ENCODE data around the gene TNK2.

DNA sequence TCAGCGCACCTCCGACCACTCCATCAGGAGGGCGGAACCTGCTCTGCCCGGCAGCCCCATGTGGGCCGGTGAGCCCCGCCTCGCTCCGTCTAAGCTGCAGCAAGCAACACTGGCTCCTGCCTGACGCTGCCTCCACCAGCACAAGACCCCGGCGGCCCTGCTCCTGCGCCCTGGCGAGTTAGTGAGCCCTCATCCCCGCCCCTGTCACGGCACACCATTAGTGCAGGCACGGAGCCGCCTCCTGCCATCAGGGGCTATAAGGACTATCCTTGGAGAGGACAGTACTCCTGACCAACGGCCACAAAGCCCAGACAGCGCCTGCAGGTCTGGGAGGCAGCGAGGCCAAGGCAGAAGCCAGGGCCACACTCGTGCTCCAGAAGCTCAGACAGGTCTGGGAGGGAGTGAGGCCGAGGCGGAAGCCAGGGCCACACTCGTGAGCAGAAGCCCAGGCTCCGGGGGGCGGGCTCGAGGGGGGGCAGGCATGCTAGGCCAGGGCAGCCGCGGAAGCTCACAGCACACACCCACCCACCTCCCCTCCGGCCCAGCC is 39.4 kb downstream of the TNK2 start:
- TF ChIP-seq, protein P1, sequence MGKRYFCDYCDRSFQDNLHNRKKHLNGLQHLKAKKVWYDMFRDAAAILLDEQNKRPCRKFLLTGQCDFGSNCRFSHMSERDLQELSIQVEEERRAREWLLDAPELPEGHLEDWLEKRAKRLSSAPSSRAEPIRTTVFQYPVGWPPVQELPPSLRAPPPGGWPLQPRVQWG (CRISPR knock-in tag; IDR thresholded peaks at IDR 0.05; ENCODE audit: borderline replicate concordance, low read depth) = no peak
- TF ChIP-seq ZNF562 (CRISPR knock-in tag; IDR thresholded peaks at IDR 0.05; ENCODE audit: borderline replicate concordance) (no peak), HNRNPL (IDR thresholded peaks at IDR 0.05; ENCODE audit: low read depth, low read length) (no peak), KDM1A (CRISPR knock-in tag; IDR thresholded peaks at IDR 0.05) (no peak), RAD21 (CRISPR knock-in tag; IDR thresholded peaks at IDR 0.05) (no peak), KLF9 (CRISPR knock-in tag; IDR thresholded peaks at IDR 0.05; ENCODE audit: low read depth) (no peak), ZNF563 (CRISPR knock-in tag; IDR thresholded peaks at IDR 0.05) (no peak), SMARCE1 (IDR thresholded peaks at IDR 0.05; ENCODE audit: borderline replicate concordance) (no peak), ZNF709 (CRISPR knock-in tag; IDR thresholded peaks at IDR 0.05) (no peak)
- TF ChIP-seq, protein P2, sequence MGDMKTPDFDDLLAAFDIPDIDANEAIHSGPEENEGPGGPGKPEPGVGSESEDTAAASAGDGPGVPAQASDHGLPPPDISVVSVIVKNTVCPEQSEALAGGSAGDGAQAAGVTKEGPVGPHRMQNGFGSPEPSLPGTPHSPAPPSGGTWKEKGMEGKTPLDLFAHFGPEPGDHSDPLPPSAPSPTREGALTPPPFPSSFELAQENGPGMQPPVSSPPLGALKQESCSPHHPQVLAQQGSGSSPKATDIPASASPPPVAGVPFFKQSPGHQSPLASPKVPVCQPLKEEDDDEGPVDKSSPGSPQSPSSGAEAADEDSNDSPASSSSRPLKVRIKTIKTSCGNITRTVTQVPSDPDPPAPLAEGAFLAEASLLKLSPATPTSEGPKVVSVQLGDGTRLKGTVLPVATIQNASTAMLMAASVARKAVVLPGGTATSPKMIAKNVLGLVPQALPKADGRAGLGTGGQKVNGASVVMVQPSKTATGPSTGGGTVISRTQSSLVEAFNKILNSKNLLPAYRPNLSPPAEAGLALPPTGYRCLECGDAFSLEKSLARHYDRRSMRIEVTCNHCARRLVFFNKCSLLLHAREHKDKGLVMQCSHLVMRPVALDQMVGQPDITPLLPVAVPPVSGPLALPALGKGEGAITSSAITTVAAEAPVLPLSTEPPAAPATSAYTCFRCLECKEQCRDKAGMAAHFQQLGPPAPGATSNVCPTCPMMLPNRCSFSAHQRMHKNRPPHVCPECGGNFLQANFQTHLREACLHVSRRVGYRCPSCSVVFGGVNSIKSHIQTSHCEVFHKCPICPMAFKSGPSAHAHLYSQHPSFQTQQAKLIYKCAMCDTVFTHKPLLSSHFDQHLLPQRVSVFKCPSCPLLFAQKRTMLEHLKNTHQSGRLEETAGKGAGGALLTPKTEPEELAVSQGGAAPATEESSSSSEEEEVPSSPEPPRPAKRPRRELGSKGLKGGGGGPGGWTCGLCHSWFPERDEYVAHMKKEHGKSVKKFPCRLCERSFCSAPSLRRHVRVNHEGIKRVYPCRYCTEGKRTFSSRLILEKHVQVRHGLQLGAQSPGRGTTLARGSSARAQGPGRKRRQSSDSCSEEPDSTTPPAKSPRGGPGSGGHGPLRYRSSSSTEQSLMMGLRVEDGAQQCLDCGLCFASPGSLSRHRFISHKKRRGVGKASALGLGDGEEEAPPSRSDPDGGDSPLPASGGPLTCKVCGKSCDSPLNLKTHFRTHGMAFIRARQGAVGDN (CRISPR knock-in tag; IDR thresholded peaks at IDR 0.05) = no peak
- TF ChIP-seq, protein P3, sequence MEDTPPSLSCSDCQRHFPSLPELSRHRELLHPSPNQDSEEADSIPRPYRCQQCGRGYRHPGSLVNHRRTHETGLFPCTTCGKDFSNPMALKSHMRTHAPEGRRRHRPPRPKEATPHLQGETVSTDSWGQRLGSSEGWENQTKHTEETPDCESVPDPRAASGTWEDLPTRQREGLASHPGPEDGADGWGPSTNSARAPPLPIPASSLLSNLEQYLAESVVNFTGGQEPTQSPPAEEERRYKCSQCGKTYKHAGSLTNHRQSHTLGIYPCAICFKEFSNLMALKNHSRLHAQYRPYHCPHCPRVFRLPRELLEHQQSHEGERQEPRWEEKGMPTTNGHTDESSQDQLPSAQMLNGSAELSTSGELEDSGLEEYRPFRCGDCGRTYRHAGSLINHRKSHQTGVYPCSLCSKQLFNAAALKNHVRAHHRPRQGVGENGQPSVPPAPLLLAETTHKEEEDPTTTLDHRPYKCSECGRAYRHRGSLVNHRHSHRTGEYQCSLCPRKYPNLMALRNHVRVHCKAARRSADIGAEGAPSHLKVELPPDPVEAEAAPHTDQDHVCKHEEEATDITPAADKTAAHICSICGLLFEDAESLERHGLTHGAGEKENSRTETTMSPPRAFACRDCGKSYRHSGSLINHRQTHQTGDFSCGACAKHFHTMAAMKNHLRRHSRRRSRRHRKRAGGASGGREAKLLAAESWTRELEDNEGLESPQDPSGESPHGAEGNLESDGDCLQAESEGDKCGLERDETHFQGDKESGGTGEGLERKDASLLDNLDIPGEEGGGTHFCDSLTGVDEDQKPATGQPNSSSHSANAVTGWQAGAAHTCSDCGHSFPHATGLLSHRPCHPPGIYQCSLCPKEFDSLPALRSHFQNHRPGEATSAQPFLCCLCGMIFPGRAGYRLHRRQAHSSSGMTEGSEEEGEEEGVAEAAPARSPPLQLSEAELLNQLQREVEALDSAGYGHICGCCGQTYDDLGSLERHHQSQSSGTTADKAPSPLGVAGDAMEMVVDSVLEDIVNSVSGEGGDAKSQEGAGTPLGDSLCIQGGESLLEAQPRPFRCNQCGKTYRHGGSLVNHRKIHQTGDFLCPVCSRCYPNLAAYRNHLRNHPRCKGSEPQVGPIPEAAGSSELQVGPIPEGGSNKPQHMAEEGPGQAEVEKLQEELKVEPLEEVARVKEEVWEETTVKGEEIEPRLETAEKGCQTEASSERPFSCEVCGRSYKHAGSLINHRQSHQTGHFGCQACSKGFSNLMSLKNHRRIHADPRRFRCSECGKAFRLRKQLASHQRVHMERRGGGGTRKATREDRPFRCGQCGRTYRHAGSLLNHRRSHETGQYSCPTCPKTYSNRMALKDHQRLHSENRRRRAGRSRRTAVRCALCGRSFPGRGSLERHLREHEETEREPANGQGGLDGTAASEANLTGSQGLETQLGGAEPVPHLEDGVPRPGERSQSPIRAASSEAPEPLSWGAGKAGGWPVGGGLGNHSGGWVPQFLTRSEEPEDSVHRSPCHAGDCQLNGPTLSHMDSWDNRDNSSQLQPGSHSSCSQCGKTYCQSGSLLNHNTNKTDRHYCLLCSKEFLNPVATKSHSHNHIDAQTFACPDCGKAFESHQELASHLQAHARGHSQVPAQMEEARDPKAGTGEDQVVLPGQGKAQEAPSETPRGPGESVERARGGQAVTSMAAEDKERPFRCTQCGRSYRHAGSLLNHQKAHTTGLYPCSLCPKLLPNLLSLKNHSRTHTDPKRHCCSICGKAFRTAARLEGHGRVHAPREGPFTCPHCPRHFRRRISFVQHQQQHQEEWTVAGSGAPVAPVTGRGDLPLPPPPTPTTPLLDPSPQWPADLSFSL (CRISPR knock-in tag; IDR thresholded peaks at IDR 0.05) = no peak
- TF ChIP-seq, protein P4, sequence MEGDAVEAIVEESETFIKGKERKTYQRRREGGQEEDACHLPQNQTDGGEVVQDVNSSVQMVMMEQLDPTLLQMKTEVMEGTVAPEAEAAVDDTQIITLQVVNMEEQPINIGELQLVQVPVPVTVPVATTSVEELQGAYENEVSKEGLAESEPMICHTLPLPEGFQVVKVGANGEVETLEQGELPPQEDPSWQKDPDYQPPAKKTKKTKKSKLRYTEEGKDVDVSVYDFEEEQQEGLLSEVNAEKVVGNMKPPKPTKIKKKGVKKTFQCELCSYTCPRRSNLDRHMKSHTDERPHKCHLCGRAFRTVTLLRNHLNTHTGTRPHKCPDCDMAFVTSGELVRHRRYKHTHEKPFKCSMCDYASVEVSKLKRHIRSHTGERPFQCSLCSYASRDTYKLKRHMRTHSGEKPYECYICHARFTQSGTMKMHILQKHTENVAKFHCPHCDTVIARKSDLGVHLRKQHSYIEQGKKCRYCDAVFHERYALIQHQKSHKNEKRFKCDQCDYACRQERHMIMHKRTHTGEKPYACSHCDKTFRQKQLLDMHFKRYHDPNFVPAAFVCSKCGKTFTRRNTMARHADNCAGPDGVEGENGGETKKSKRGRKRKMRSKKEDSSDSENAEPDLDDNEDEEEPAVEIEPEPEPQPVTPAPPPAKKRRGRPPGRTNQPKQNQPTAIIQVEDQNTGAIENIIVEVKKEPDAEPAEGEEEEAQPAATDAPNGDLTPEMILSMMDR (CRISPR knock-in tag; IDR thresholded peaks at IDR 0.05) = no peak
